ENCODE results near the gene FSTL4.

Gene FSTL4

DNA sequence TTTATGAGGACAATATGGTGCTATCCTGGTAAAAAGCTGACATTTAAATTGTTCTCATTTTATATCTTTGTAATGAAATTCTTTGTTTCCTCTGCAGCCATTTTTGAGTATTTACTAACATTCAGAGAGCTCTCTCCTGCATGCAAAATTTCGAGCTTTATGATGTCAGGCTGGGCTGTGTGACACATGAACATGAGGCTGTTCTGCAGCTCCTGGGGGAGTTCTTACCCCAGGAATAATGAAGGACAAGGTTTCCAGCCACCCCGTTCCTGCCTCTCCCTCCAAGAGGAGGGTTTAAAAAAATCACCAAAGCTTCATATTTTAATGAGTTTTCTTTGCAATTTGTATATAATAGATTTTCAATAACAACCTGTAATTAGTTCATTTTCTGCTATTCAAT is 308.2 kb downstream of the FSTL4 start:
- Histone ChIP-seq H3K4me1 (ENCODE audit: control insufficient read depth, insufficient read depth, low read length, poor library complexity, severe bottlenecking) (no peaks in the 10 kb centered on the region), H3K9me3 (ENCODE audit: control insufficient read depth, low read length) (no peaks in the 10 kb centered on the region), H3K36me3 (ENCODE audit: control insufficient read depth, insufficient read depth, low read length) (no peaks in the 10 kb centered on the region), H3K4me3 (ENCODE audit: extremely low read depth, insufficient read depth, low read length, poor library complexity, severe bottlenecking) (no peak overlapping the region), H3K27ac (ENCODE audit: low read depth, low read length, severe bottlenecking) (no peak overlapping the region)
- 20% methylated on average over 1 of the region's 2 CpGs; no CpG with 5 or more reads in 1 of the 2 experiments for WGBS, 2 experiments (ENCODE audit: insufficient coverage in 2 of 2)

DNA sequence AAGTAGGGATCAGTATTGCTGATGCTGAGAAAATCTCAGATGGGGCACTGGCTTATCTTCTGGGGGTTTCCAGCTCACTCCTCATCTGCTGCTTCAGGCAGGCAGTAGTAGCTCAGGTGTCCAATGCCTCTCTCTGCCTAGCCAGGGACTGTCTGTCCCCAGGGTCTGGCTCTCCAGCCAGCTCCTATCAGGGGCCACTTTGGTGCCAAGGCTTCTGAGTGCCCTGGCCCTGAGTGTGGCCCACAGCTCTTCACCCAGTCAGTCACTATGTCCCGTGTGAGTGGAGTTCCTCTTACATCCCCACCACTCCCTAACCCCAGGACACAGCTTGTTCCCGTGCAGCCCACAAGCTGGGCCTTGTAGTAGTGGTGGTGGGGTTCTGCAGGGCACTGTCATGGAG is 309.0 kb downstream of the FSTL4 start:
- Histone ChIP-seq H3K9me3 (ENCODE audit: control insufficient read depth, low read length) (no peaks in the 10 kb centered on the region), H3K4me1 (ENCODE audit: control insufficient read depth, insufficient read depth, low read length, poor library complexity, severe bottlenecking) (no peaks in the 10 kb centered on the region), H3K4me3 (ENCODE audit: extremely low read depth, insufficient read depth, low read length, poor library complexity, severe bottlenecking) (no peak overlapping the region), H3K36me3 (ENCODE audit: control insufficient read depth, insufficient read depth, low read length) (no peaks in the 10 kb centered on the region), H3K27ac (ENCODE audit: low read depth, low read length, severe bottlenecking) (no peak overlapping the region)
- WGBS, 2 experiments (ENCODE audit: insufficient coverage in 2 of 2), result no CpG with 5 or more reads among the region's 2 CpGs

DNA sequence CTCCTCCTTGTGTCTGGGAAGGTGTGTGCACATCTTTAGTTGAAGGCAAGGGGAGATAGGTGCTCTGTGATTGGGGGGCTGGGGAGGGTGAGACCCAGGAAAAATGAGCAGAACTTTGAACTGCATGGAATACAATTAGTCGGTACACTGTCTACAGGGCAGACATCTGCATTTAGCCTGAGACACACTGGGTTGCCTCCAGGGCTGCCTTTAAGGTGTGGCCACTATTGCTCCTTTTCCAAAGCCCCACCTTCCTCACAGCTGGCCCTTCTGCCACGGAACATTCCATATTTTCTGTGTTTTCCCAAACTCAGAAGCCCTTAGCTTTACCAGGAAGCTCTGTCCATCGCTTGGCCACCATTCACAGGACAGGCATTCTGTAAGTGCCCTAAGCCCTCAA is 312.6 kb downstream of the FSTL4 start:
- WGBS, 2 experiments (ENCODE audit: insufficient coverage in 2 of 2), result 85 to 95% methylated on average over 2 to 3 of the region's 3 CpGs
- H3K4me1 ChIP-seq (ENCODE audit: control insufficient read depth, insufficient read depth, low read length, poor library complexity, severe bottlenecking), result no peaks in the 10 kb centered on the region
- H3K9me3 ChIP-seq (ENCODE audit: control insufficient read depth, low read length), result no peaks in the 10 kb centered on the region
- H3K36me3 ChIP-seq (ENCODE audit: control insufficient read depth, insufficient read depth, low read length), result no peaks in the 10 kb centered on the region
- H3K27ac ChIP-seq (ENCODE audit: low read depth, low read length, severe bottlenecking), result no peak overlapping the region
- no peak overlapping the region for H3K4me3 ChIP-seq (ENCODE audit: extremely low read depth, insufficient read depth, low read length, poor library complexity, severe bottlenecking)

DNA sequence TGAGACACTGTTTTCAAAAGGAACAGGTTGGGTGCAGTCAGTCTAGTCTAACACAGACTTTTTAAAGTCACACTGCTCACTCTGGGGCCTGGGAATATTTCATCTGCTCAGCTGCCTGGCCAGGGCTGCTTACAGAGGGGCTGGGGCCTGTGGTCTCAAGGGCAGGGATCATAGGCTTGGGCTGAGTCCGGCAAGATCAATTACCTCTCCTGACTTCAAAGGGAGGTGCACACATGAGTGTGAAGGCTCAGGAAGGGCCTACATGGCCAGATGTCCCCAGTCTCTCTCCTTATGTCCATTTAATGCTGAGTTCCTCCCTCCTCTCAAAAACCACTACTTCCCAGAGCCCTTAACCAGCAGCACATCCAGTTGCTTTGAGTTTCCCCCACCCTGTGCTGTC is 313.3 kb downstream of the FSTL4 start:
- 67 to 89% methylated on average over 1 of the region's 1 CpG for whole genome bisulfite sequencing, 2 experiments (ENCODE audit: insufficient coverage in 2 of 2)
- H3K4me3 ChIP-seq (ENCODE audit: extremely low read depth, insufficient read depth, low read length, poor library complexity, severe bottlenecking), result no peak overlapping the region
- no peak overlapping the region for H3K27ac ChIP-seq (ENCODE audit: low read depth, low read length, severe bottlenecking)
- H3K4me1 ChIP-seq (ENCODE audit: control insufficient read depth, insufficient read depth, low read length, poor library complexity, severe bottlenecking), result no peaks in the 10 kb centered on the region
- no peaks in the 10 kb centered on the region for H3K9me3 ChIP-seq (ENCODE audit: control insufficient read depth, low read length)
- no peaks in the 10 kb centered on the region for H3K36me3 ChIP-seq (ENCODE audit: control insufficient read depth, insufficient read depth, low read length)

DNA sequence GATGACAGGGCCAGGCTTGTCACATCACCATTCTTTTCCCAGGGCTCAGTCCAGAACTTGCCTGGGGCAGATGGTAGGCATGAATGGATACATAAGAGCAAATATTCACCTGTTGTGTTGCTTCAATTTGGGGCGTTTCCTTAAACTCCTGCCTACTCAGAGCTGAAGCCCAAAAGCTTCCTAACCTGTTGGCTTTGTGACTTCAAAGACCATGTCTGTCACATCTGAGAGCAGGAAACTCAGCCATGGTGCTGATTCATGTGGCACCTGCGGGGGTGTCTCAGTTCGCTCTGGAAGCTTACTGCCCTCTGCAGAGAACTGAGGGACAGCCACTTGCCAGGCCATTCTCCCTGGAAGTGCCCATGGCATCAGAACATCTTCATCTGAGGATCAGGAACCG is 313.9 kb downstream of the FSTL4 start:
- no peaks in the 10 kb centered on the region for H3K9me3 ChIP-seq (ENCODE audit: control insufficient read depth, low read length)
- WGBS, 2 experiments (ENCODE audit: insufficient coverage in 2 of 2), result 86 to 89% methylated on average over 4 of the region's 4 CpGs
- no peaks in the 10 kb centered on the region for H3K36me3 ChIP-seq (ENCODE audit: control insufficient read depth, insufficient read depth, low read length)
- H3K4me1 ChIP-seq (ENCODE audit: control insufficient read depth, insufficient read depth, low read length, poor library complexity, severe bottlenecking), result no peaks in the 10 kb centered on the region
- no peak overlapping the region for H3K27ac ChIP-seq (ENCODE audit: low read depth, low read length, severe bottlenecking)
- no peak overlapping the region for H3K4me3 ChIP-seq (ENCODE audit: extremely low read depth, insufficient read depth, low read length, poor library complexity, severe bottlenecking)

DNA sequence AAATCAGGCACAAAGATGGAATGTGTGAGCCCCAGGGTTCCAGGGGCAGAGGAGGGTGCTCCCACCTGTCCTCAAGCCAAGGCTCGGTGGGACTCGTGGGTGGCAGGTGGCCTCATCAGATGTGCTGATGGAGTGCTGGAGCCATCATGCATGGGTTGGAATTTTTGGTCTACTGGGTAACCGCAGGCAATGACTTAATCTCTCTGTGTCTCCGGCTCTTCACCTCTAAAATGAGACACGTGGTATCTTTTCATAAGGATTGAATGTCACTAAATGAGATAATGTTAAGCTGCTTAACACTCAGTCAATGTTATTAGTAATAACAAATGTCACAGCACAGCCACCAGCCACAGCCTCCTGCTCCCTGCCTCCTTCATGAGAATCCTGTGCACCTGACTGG is 315.0 kb downstream of the FSTL4 start:
- no peaks in the 10 kb centered on the region for H3K9me3 ChIP-seq (ENCODE audit: control insufficient read depth, low read length)
- WGBS, 2 experiments (ENCODE audit: insufficient coverage in 2 of 2), result 93 to 96% methylated on average over 2 to 4 of the region's 5 CpGs
- H3K4me1 ChIP-seq (ENCODE audit: control insufficient read depth, insufficient read depth, low read length, poor library complexity, severe bottlenecking), result peaks cover under 1% of the 10 kb centered on the region
- H3K4me3 ChIP-seq (ENCODE audit: extremely low read depth, insufficient read depth, low read length, poor library complexity, severe bottlenecking), result no peak overlapping the region
- H3K27ac ChIP-seq (ENCODE audit: low read depth, low read length, severe bottlenecking), result no peak overlapping the region
- H3K36me3 ChIP-seq (ENCODE audit: control insufficient read depth, insufficient read depth, low read length), result no peaks in the 10 kb centered on the region

DNA sequence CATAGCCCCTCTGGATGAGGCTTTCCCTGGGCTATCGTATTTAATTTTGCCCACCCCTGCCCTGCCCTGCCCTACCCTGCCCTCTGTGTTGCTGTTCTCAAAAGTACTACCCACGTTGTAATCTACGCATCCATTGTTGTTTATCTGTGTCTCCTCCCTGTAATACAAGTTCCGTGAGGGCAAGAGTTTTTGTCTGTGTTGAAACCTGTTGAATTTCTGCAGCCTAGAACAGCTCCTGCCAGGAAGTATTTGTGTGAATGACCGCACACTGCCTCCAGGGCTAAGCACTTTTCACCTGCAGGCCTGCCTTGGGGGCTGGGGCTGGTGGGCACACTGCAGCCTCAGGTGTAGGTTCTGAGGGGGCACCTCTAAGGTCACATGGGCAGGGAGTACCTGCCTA is 315.7 kb downstream of the FSTL4 start:
- Histone ChIP-seq H3K4me3 (ENCODE audit: extremely low read depth, insufficient read depth, low read length, poor library complexity, severe bottlenecking) (no peak overlapping the region), H3K27ac (ENCODE audit: low read depth, low read length, severe bottlenecking) (no peak overlapping the region), H3K36me3 (ENCODE audit: control insufficient read depth, insufficient read depth, low read length) (no peaks in the 10 kb centered on the region), H3K9me3 (ENCODE audit: control insufficient read depth, low read length) (no peaks in the 10 kb centered on the region), H3K4me1 (ENCODE audit: control insufficient read depth, insufficient read depth, low read length, poor library complexity, severe bottlenecking) (peaks cover 4% of the 10 kb centered on the region)
- WGBS, 2 experiments (ENCODE audit: insufficient coverage in 2 of 2), result 55 to 74% methylated on average over 5 of the region's 5 CpGs

DNA sequence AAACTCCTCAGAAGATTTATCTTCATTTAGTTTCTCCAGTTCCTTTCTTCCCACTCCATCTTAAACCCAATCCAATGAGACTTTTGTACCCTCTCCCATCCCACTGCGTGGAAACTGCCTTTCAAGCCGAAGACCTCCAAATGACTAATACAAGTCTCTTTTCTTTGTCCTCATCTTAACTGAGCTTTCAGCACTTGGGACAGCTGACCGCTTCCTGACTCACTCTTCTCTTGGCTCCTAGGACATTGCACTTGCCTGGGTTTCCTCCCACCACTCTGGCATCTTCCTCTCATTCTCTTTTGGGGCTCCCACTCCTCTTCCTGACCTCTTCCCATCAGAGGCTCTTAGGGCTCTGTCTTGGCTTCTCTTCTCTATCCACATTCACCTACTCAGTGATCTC is 316.8 kb downstream of the FSTL4 start:
- peaks cover 4% of the 10 kb centered on the region for H3K4me1 ChIP-seq (ENCODE audit: control insufficient read depth, insufficient read depth, low read length, poor library complexity, severe bottlenecking)

DNA sequence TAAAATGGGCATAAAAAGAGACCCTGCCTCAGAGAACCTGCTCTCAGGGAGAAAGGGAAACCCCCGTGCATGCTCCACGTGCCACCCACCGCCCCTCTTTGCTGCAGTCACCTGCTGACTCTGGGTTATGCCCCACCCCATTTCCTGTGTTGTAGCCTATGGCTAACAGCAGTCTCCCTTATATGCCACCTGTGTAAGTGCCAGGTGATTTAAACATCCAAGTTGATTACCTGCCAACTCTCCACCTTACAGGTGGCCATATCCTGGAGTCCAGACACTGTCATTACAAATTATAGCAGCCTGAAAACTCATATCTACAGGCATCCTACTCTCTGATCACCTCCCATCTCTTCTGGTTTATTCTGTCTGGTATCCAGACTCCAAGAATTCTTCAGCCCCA is 318.0 kb downstream of the FSTL4 start:
- H3K9me3 ChIP-seq (ENCODE audit: control insufficient read depth, low read length), result no peaks in the 10 kb centered on the region
- no peak overlapping the region for H3K4me3 ChIP-seq (ENCODE audit: extremely low read depth, insufficient read depth, low read length, poor library complexity, severe bottlenecking)
- WGBS, 2 experiments (ENCODE audit: insufficient coverage in 2 of 2), result 62% methylated on average over 3 of the region's 3 CpGs; no CpG with 5 or more reads in 1 of the 2 experiments
- peaks cover 4% of the 10 kb centered on the region for H3K4me1 ChIP-seq (ENCODE audit: control insufficient read depth, insufficient read depth, low read length, poor library complexity, severe bottlenecking)
- H3K36me3 ChIP-seq (ENCODE audit: control insufficient read depth, insufficient read depth, low read length), result no peaks in the 10 kb centered on the region
- H3K27ac ChIP-seq (ENCODE audit: low read depth, low read length, severe bottlenecking), result no peak overlapping the region

More for the DNA sequence above, 316.8 kb downstream of the FSTL4 start:
- 85% methylated on average over 3 of the region's 3 CpGs for WGBS, 2 experiments (ENCODE audit: insufficient coverage in 2 of 2)
- H3K4me3 ChIP-seq (ENCODE audit: extremely low read depth, insufficient read depth, low read length, poor library complexity, severe bottlenecking), result no peak overlapping the region
- no peaks in the 10 kb centered on the region for H3K9me3 ChIP-seq (ENCODE audit: control insufficient read depth, low read length)
- no peaks in the 10 kb centered on the region for H3K36me3 ChIP-seq (ENCODE audit: control insufficient read depth, insufficient read depth, low read length)
- H3K27ac ChIP-seq (ENCODE audit: low read depth, low read length, severe bottlenecking), result no peak overlapping the region

DNA sequence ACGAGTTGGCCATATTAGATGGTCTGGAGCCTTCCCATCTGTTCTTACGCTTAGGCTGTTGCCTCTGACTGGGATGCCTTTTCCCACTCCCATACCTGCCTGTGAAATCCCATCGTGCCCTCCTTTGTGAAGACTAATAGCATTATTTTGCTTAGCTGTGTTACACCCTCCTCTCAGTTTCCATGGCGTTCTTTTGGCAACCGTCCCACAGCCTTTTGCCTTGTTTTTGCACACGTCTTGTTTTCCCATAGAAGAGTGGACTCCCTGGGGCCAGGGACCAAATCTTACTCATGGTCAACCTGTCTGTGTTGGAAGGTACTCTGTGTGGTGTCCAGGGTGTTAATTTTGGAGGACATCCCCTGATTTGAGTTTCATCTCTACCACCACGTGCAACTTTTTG is 318.4 kb downstream of the FSTL4 start:
- no peak overlapping the region for H3K27ac ChIP-seq (ENCODE audit: low read depth, low read length, severe bottlenecking)
- no peak overlapping the region for H3K4me3 ChIP-seq (ENCODE audit: extremely low read depth, insufficient read depth, low read length, poor library complexity, severe bottlenecking)
- H3K9me3 ChIP-seq (ENCODE audit: control insufficient read depth, low read length), result no peaks in the 10 kb centered on the region
- H3K4me1 ChIP-seq (ENCODE audit: control insufficient read depth, insufficient read depth, low read length, poor library complexity, severe bottlenecking), result peaks cover 4% of the 10 kb centered on the region
- no peaks in the 10 kb centered on the region for H3K36me3 ChIP-seq (ENCODE audit: control insufficient read depth, insufficient read depth, low read length)
- 81 to 86% methylated on average over 3 to 6 of the region's 7 CpGs for WGBS, 2 experiments (ENCODE audit: insufficient coverage in 2 of 2)

DNA sequence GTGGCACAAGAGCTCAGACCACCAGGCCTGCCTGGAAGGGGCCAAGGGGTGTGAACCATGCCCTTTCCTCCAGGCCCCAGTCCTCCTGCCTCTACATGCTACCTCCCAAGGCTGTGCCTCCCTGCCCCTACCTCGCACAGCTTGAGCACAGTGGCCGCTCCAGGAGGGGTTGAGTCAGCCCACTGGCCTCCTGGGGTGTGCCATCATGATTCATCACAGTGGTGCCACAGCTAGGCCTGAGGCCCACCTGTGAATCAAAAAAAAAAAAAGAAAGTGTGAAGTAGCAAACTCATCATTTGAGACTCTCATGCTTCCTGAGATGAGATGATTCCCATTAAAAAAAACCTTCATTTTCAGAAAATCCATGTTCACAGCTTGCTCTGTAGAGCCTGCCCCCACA is 320.0 kb downstream of the FSTL4 start:
- H3K27ac ChIP-seq (ENCODE audit: low read depth, low read length, severe bottlenecking), result no peak overlapping the region
- no peaks in the 10 kb centered on the region for H3K9me3 ChIP-seq (ENCODE audit: control insufficient read depth, low read length)
- 39% methylated on average over 2 of the region's 2 CpGs; no CpG with 5 or more reads in 1 of the 2 experiments for WGBS, 2 experiments (ENCODE audit: insufficient coverage in 2 of 2)
- H3K4me1 ChIP-seq (ENCODE audit: control insufficient read depth, insufficient read depth, low read length, poor library complexity, severe bottlenecking), result peaks cover 4% of the 10 kb centered on the region
- H3K4me3 ChIP-seq (ENCODE audit: extremely low read depth, insufficient read depth, low read length, poor library complexity, severe bottlenecking), result no peak overlapping the region
- H3K36me3 ChIP-seq (ENCODE audit: control insufficient read depth, insufficient read depth, low read length), result no peaks in the 10 kb centered on the region
